Stimulated activated CD4-positive, alpha-beta T cell treated with anti-CD3 and anti-CD28 coated beads, Interleukin-15, amount 100 ng/mL, for 1 hour (primary cell): ENCODE data around the gene HUNK.

ENCODE experiments used
- DNase-seq, 2 donors: peaks; one replicate each; pipeline ENCODE4 v3.0.0-alpha.2; 2020; ENCODE audit warnings: low read depth in 1 of 2, low spot score in 1 of 2

The HUNK gene

DNA sequence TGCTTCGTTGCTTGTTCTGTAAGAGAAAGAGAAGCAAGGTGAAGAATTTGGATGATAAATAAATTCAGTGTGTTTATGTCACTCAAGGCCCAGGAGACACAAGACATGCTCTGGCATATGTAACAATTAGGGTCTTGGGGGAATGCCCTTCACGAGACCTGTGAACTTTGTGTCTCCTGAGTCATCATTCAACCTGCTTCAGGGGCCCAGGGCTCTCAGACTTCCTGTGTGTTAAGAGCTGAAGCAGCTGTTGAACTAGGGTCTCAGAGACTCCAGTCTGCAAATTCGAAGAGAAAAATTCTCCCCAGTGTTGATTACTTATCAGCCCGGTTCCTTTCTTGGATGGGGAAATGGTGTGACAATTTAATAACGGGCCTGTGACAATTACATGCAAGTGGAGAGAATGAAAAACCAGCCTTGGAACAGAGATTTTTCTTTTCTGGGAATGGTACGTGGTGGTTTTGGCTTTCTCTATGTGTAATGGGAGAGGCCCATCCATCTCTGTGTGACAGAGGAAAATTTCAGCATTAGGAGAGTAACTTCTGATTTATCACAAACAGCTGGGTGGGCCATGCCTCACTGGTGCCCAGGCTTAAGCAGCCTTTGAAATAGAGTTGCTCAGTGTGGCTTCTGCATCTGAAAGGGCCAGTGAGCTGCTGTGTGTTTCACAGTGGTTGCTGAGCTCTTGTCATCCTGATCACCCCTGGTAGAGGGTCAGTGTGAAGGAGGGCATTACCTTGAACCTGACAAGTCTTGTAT lies 22.4 kb downstream of the HUNK start:
- no peak for DNase-seq

GRCh38 chr21:31896019-31896418 lies 23.2 kb downstream of the HUNK start:
- no peak for DNase-seq

GRCh38 chr21:31897311-31897710 lies 24.5 kb downstream of the HUNK start:
- no peak for DNase-seq

GRCh38 chr21:31898933-31899630 lies 26.3 kb downstream of the HUNK start:
- no peak for DNase-seq

- DNase-seq: no peak
Measured at GRCh38 chr21:31900121-31900895, 27.5 kb downstream of the HUNK start.

DNA sequence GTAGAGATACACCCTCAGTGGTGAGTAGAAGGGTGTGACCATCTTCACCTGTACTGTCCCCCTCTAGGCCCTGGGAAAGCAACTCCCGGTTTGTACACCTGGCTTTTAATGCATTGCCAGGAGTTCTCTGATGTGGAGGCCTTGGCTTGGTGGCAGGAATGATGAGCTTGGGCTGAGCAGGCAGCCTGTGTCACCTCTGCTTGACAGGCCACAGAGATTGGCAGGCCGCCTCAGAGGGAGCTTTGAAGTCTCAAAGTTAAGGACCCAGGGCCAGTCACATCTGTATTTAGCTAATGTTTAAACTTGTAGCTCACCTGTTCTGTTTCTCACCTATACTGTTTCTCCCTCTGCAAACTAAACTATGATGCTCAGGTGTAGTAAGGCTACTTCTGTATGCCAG lies 28.5 kb downstream of the HUNK start:
- DNase-seq: no peak

- no peak for DNase-seq
Measured at GRCh38 chr21:31902438-31902837, 29.6 kb downstream of the HUNK start.

- DNase-seq: no peak
Measured at GRCh38 chr21:31903896-31904295, 31.1 kb downstream of the HUNK start.

DNA sequence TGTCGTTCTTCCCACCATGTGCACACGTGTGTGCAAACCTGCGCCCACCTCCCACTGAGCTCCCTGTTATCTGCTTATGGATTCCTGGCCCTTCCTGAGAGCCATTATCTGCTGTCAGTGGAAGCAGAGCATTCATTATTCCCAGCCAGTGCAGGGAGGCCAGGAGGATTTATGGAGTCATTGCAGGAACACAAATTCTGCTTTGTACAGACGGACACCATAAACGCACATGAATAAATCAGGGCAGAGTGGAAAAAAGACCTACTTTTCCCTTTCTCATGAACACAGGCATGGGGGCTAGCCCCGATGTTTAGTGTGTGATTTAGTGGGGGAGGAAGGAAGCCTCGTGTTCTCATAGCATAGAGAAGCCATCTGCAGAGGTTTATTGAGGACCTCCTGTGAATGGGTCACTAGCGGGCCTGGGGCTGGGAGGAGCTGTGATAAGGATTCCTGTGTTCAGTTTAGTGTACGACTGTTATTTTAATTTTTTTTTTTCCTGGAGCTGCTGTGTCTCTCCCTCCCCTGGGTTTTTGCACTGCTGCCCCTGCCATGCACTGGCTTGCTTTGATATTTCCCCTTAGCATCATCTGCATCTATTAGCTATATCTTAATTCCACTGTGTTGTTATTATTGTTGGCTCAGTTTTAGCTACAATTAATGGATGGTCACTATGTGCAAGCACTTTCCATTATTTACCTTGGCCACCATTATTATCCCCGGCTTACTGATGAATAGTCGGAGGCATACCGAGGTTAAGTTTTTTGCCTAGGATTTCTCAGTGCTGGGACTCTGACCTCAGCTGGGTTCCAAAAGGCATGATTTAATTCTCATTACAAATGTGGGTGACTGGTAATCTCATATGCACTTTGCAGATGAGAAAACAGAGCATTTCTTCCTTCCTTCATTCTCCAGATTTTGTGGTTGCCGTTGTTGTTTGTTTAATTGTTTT lies 33.0 kb downstream of the HUNK start:
- DNase-seq: no peak

DNA sequence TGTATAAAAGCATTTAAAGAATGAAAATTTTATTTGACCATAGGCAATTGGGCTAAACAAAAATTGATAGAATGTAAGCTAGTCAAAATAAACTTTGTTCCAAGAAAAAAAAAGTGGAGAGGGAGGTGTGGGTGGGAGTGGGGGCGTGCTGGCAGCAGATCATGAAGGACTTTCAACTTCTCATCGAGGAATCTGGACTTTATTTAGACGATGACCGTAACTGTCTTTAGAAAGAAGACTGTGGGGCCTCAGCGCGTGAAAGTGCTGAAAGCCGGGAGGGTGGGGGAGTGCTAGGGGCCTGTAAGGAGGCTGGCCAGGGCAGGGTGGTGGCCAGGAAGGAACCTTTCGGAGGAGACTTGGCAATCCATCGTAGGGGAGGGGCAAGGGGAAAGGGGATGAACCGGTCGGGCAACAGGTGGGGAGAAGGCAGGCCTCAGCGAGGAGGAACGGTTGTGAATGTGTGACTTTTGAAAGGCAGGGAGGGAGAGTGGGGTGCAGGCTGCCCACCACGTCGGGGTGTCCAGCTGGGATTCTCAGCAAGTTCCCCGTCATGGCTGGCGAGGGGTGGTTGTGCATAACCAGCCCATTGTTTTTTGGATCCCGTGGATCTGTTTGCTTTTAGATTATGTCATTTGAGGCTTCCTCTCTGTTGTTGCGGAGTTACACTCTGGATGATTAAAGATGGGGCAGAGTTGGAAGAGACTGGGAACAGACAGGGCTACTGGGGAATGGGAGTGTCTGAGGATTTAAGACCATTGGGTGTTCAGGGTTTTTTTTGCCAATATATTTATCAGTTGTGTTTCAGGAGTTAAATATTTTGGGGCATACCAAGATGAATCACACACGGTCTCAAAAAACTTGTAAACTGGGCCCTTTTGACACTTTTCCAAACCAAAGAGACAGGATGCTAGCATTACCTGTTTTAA lies 35.5 kb downstream of the HUNK start:
- DNase-seq: no peak

DNA sequence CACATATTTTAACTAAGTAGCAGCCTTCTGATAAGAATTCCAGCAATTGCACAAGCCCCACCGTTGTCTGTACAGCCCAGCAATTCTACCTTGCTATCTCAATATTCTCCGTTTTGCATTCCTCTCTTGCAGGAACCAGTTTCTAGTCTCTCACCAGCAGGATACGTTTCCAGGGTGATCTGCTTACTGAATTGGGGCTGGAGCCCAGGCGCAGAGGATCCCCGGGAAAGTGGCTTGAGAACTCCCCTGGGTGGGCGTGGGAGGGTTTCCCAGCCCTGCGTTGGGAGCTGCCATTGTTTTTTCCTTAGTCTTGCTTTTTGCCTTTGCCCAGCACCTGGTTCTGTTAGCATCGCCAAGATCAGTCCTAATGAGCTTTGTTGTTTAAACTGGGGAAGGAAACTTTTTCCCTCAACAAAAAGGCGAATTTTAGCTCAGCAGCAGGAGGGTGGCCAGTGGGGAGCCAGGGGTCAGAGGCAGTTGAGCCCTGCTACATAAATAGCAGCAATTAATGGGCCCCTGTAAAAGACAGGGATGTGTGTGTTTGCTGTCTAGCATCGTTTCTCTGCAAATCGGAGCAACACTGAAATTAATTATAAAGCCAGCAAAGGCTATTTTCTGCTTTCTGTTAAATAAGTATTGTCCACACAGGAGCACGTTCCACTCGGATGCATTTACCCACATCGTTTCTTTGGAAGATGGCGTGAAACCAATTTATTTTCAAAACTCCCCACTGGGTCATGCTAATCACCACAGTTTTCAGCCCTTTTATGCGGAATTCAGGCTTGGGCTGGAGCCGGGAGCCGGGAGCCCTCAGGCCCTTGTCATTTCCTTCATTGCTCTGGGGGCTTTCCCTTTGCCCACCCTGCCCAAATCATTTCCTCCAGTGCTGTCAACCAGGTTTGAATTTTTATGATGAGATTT lies 36.6 kb downstream of the HUNK start:
- no peak for DNase-seq

DNA sequence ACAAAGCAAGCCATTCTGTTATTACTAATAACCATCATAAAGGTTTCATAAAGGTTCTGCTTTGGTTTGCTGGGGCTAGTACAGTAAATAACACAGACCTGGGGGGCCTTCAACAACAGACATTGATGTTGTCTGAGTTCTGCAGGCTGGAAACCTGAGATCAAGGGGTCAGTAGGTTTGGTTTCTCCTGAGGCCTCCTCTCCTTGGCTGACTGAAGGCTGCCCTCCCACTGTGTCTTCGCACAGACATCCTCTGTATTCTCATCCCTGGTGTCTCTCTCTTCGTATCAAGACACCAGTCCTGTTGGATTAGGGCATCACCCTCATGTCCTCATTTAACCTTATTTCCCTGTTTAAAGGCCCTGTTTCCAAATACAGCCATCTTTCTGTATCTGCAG lies 37.3 kb downstream of the HUNK start:
- DNase-seq: no peak

DNA sequence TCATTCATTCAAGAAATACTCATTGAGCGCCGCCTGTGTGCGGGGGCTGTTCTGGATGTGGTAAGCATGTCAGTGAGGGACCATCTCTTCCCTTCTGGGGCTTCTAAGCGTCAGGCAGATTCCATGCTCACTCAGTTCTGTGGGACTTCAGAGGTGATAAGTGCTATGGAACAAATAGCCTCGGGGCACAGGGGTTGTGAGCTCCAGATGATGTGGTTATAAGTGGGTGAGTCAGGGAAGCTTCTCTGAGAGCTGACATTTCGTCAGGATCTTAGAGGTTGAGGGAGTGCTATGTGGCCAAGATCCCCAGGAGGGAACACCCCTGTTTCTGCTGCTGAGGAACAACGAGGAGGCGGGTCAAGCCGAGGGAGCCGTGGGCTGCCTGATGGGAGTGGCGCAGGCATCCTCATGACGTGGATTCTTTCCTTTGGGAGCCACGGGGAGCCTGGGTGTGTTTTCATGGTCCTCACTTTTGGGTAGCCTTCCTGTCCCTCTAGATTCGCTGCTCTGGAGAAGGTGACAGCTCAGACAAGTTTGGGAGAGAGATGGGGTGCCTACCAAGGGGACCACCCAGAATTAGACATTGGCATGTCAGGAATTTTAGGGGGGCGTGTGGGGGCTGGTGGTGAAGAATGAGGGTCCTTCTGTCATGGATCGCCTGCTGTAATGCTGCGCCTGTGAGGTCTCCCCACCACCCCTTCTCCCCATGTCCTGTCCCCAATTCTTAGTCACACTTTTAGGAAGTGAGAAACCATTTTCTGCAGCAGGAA lies 38.5 kb downstream of the HUNK start:
- DNase-seq: no peak

DNA sequence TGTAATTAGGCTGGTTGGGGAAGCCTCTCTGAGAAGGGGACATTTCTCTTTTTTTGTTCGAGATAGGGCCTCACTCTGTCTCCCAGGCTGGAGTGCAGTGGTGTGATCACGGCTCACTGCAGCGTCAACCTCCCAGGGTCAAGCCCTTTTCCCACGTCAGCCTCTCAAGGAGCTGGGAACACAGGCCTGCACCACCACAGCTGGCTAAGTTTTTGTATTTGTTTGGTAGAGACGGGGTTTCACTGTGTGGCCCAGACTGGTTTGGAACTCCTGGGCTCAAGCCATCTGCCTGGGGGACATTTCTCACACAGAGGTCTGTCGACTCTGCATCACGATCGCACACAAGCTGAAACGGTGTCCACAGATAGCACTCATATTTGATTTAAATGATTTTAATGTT lies 39.7 kb downstream of the HUNK start:
- DNase-seq: no peak

DNA sequence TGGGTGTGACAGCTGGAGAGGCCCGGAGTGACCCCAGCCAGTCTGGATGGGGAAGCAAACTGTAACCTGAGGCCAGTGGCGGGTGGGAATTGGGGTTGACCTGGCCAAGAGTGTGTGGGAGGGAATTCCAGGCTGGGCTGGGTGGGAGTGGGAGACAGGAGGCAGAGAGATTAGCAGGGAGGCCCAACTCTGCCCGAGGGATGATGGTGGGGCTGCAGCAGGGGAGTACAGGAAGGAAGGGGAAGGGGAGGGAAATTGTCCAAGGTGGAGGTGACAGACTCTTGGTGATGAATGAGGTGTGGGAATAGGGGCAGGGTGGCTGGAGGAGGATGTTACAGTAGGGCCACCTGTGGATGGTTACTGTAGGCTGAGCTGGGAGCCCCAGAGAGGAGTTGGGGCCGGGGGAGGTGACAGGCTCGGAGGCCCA lies 40.4 kb downstream of the HUNK start:
- no peak for DNase-seq

DNA sequence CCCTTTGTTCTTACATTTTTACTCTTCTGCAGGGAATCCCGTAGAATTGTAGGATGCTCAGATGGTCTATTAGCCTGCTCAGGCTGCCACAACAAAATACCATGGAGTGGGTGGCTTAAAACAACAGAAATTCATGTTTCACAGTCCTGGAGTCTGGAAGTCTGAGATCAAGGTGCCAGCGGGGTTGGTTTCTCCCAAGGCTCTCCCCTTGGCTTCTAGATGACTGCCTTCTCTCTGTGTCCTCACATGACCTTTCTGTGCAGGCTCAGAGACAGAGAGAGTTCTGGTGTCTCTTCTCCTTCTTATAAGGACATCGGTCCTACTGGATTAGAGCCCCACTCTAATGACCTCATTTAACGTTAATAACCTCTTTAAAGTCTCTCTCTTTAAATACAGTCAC lies 41.7 kb downstream of the HUNK start:
- DNase-seq: no peak

- no peak for DNase-seq
Measured at GRCh38 chr21:31915566-31915965, 42.7 kb downstream of the HUNK start.

DNA sequence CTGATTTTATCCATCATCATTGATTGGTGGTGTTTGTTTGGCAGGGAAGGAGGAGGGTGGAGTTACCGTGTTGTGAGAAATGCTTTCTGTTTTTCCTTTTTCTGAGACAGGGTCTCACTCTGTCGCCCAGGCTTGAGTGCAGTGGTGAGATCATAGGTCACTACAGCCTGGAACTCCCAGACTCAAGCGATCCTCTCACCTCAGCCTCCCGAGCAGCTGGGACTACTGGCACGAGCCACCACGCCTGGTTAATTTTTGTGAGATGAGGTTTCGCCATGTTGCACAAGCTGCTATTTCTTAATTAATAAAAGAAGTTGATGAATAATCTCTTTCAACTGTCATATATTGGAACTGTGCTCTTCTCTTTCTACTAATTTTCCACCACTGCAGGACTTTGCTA lies 44.3 kb downstream of the HUNK start:
- DNase-seq: no peak
